A673 (cell line): ENCODE results near the gene RNF5. TPM values are rescaled to one million over a fixed set of nuclear protein-coding genes. Genes with fewer than 3 reads are reported as not detected.

ENCODE experiments used
- BruUV-seq: library from RNA; stranded (reverse); fragments of 400-500 nt; replicated peaks from 2 replicates; lab custom pipeline; 2021; lab: Mats Ljungman, UMichigan
- CTCF ChIA-PET: fragments of 300-600 bp; sonication (Branson Sonifier 250); formaldehyde crosslinking; loops from one replicate; lab custom pipeline; 2022; ENCODE audit warnings: antibody characterized with exemption; lab: Charles Lee
- POLR2A ChIA-PET: fragments of 300-600 bp; sonication (Branson Sonifier 250); formaldehyde crosslinking; loops from one replicate; lab custom pipeline; 2022; ENCODE audit warnings: antibody characterized with exemption; ENCODE audit not compliant: low non-redundant PET; lab: Charles Lee
- DNase-seq: peaks from one replicate; pipeline ENCODE4 v3.0.0-alpha.2; 2015; ENCODE audit warnings: low spot score
- H3K27ac ChIP-seq: fragments of 200-600 bp; sonication (generic); 2 replicates; pipeline ENCODE4 v1.5.1; 2016; ENCODE audit warnings: mixed run types, low read depth, mild to moderate bottlenecking, mixed read lengths, antibody characterized with exemption, low read length; ENCODE audit not compliant: poor library complexity, severe bottlenecking
- H3K27me3 ChIP-seq: fragments of 200-600 bp; sonication (generic); replicated peaks from 2 replicates; pipeline ENCODE4 v1.6.1; 2017; ENCODE audit warnings: mixed run types, low read depth, mild to moderate bottlenecking, mixed read lengths, antibody characterized with exemption, low read length; ENCODE audit not compliant: insufficient read depth, poor library complexity
- H3K36me3 ChIP-seq: fragments of 200-600 bp; sonication (generic); 2 replicates; pipeline ENCODE4 v1.6.1; 2016; ENCODE audit warnings: mixed run types, mild to moderate bottlenecking, mixed read lengths, antibody characterized with exemption, low read length; ENCODE audit not compliant: insufficient read depth, poor library complexity, severe bottlenecking
- H3K4me1 ChIP-seq: fragments of 200-600 bp; sonication (generic); 2 replicates; pipeline ENCODE4 v1.6.1; 2017; ENCODE audit warnings: mixed run types, mild to moderate bottlenecking, mixed read lengths, antibody characterized with exemption, low read length; ENCODE audit not compliant: insufficient read depth, poor library complexity, severe bottlenecking
- H3K4me3 ChIP-seq: fragments of 200-600 bp; sonication (generic); 2 replicates; pipeline ENCODE4 v1.5.1; 2016; ENCODE audit warnings: low read depth, mixed run types, mild to moderate bottlenecking, mixed read lengths, low read length; ENCODE audit not compliant: poor library complexity, severe bottlenecking
- H3K9me3 ChIP-seq: fragments of 200-600 bp; sonication (generic); 2 replicates; pipeline ENCODE4 v1.6.1; 2016; ENCODE audit warnings: mixed run types, low read depth, mild to moderate bottlenecking, mixed read lengths, antibody characterized with exemption, low read length; ENCODE audit not compliant: poor library complexity, severe bottlenecking
- EZH2 ChIP-seq: fragments of 200-600 bp; sonication (generic); IDR thresholded peaks from 2 replicates; pipeline ENCODE4 v1.6.1; 2017; ENCODE audit warnings: borderline replicate concordance, low read depth, mild to moderate bottlenecking, mixed read lengths, antibody characterized with exemption, low read length; ENCODE audit not compliant: poor library complexity, severe bottlenecking
- intact Hi-C: fragments of 100-400 bp; cut with micrococcal nuclease; formaldehyde crosslinking; loops from one replicate; pipeline ENCODE4 v1.10.0; 2022; ENCODE audit not compliant: unreplicated experiment
- total RNA-seq: library from RNA; stranded (reverse); gene quantifications from 2 replicates; pipeline ENCODE4 v1.2.3, GENCODE V29; 2021
- TF ChIP-seq, protein P1 (sequence below): fragments of 300-800, 200-600 bp; sonication (generic); conservative IDR thresholded peaks from 2 replicates; pipeline ENCODE4 v1.5.1; 2017; ENCODE audit warnings: low read depth, mild to moderate bottlenecking, antibody characterized with exemption, low read length, moderate library complexity, mixed read lengths

RNF5 gene
- total RNA-seq, 1 experiment from 2014 or later: 62.9 TPM

DNA sequence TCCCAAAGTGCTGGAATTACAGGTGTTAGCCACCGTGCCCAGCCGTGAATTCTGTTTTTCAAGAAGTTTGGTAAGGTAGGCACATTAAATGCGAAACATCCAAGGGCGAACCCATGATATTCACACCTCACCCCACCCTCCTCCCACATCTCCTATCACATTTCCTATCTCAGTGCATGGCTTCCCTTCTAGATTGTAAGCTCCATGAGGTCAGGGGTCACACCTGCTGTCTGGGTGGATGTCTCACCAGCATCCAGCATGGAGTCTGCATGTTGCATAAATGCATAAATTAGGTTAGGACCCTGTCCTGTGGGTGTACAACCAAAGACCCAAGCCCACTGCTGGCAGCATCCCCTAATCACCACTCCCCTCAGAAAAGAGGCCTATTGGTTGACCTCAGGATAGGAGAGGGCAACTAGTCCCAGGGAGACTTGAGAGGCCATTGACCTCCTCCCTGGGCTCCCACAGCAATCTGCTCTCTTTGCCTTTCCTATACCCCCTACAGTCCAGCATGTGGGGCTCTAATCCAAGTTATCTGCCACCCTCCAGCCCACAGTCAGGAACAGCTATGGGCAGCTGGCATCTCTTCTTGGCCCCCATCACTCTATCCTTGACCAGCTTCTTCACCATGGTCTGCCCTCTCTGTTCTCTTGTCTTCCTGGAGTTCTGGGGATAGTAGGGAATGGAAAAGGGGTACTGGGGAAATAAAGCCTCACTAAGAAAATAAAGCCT lies 30.6 kb upstream of the RNF5 start:
- Histone ChIP-seq H3K36me3 (no peaks in the 10 kb centered on the region), H3K27me3 (no peaks in the 10 kb centered on the region), H3K4me3 (no peak overlapping the region), H3K9me3 (no peaks in the 10 kb centered on the region), H3K27ac (no peak overlapping the region), H3K4me1 (peaks cover 11% of the 10 kb centered on the region)
- no peak for DNase-seq
- POLR2A ChIA-PET: no interaction called here
- no peak for TF ChIP-seq EZH2
- TF ChIP-seq, protein P1, sequence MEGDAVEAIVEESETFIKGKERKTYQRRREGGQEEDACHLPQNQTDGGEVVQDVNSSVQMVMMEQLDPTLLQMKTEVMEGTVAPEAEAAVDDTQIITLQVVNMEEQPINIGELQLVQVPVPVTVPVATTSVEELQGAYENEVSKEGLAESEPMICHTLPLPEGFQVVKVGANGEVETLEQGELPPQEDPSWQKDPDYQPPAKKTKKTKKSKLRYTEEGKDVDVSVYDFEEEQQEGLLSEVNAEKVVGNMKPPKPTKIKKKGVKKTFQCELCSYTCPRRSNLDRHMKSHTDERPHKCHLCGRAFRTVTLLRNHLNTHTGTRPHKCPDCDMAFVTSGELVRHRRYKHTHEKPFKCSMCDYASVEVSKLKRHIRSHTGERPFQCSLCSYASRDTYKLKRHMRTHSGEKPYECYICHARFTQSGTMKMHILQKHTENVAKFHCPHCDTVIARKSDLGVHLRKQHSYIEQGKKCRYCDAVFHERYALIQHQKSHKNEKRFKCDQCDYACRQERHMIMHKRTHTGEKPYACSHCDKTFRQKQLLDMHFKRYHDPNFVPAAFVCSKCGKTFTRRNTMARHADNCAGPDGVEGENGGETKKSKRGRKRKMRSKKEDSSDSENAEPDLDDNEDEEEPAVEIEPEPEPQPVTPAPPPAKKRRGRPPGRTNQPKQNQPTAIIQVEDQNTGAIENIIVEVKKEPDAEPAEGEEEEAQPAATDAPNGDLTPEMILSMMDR: no peak
- no TSS peak for BruUV-seq
- CTCF ChIA-PET: no interaction called here
- intact Hi-C loops: no loop called here

DNA sequence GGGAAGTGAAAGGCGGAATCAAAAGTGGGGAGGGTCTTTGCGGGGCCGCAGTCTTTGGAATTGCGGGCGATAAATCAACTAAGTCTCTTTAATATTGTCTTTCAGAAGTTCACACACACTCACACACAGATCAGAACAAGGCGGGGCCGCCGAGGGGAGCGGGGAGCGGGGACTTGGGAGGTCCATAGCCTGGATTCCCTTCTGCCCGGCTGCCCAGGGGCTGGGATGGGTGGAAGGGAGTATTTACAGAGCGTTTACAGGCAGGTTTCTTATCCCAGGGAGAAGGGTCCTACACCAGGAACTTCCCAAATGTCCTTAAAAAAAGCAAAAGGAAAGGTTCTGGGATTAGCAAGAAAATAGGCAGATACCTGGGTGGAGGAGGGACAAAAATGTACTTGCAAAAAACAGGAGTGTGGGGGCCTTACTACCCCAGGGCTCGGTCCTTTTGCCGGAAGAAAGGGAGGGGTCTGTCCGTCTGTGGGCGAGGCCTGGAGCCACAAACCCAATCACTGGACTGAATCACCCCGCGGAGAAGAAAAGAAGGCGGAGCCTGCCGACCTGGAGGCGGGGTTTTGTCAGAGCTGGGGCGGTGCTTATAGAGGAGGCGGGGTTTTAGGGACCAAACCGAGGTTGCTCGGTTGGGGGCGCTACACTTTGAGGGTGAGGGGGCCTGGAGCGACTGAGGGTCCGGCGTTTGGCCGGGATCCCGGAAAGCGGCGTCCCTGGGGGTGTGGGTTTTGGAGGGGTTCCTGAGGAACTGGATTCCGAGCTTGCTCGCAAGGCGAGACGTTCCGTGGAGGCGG lies 29.7 kb upstream of the RNF5 start:
- no peaks in the 10 kb centered on the region for H3K27me3 ChIP-seq
- intact Hi-C loops: no loop called here
- H3K4me3 ChIP-seq: no peak overlapping the region
- ChIA-PET POLR2A (no interaction called here), CTCF (no interaction called here)
- DNase-seq: no peak
- H3K9me3 ChIP-seq: no peaks in the 10 kb centered on the region
- BruUV-seq: no TSS peak
- H3K27ac ChIP-seq: no peak overlapping the region
- TF ChIP-seq, protein P1: no peak
- no peak for TF ChIP-seq EZH2
- H3K4me1 ChIP-seq: peaks cover 17% of the 10 kb centered on the region
- H3K36me3 ChIP-seq: no peaks in the 10 kb centered on the region

DNA sequence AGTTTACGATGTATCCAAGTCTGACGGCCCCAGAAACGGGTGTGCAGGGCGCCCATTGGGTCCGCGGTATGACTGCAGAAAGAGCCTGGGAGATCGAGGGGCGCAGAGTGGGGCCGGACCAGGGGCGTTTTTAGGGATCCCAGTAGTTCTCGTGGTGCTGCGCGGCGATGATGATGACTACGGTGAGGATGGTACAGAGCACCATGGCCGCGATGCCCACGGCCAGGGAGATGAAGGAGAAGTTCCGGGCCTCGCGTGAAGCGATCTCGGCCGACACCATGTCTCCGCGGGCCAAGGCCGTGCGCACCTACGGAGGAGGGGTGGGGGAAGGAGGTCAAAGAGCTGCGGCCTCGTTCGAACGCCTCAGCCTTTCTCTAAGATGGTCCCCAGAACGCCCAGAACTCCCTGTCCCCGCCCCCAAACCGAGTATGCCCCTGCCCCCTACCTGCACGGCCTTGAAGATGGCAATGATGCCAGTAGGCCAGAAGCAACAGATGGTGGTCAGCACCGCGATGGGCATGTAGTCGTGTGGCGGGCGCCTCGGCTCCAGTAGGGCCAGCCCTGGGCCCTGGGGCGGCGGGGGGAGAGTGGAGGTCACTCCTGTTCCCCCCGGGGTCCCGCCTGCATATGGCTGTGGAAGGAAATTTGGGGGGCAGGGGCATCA lies 29.0 kb upstream of the RNF5 start:
- H3K4me3 ChIP-seq: no peak overlapping the region
- H3K4me1 ChIP-seq: peaks cover 17% of the 10 kb centered on the region
- intact Hi-C loops: no loop called here
- no peaks in the 10 kb centered on the region for H3K36me3 ChIP-seq
- H3K9me3 ChIP-seq: no peaks in the 10 kb centered on the region
- no TSS peak for BruUV-seq
- no peak overlapping the region for H3K27ac ChIP-seq
- H3K27me3 ChIP-seq: no peaks in the 10 kb centered on the region
- no peak for TF ChIP-seq EZH2
- TF ChIP-seq, protein P1: no peak
- ChIA-PET CTCF (no interaction called here), POLR2A (no interaction called here)
- DNase-seq: no peak
